ENCODE results near the gene METTL27.

DNA sequence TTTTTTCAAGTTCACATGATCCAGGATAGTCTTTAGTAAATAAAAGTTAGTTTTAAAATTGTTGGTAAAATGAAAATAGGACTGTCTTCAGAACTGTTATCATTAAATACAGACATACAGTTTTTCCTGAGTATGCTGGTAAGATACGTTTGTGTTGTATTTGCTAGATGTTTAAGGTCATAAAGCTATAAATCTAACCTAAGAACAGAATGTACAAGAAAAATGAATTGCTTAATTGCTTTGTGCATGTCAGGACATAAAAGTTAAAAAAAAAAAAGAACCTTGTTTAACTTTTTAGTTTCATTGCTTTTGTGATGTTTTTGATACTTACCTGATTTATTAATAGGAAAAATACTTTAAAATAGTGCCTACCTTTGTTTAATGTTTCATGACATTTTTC is 40.7 kb downstream of the METTL27 start:
- TF ChIP-seq ZNF792 (tag by site-specific recombination; IDR thresholded peaks at IDR 0.05), result no peak
- TF ChIP-seq, protein P1, sequence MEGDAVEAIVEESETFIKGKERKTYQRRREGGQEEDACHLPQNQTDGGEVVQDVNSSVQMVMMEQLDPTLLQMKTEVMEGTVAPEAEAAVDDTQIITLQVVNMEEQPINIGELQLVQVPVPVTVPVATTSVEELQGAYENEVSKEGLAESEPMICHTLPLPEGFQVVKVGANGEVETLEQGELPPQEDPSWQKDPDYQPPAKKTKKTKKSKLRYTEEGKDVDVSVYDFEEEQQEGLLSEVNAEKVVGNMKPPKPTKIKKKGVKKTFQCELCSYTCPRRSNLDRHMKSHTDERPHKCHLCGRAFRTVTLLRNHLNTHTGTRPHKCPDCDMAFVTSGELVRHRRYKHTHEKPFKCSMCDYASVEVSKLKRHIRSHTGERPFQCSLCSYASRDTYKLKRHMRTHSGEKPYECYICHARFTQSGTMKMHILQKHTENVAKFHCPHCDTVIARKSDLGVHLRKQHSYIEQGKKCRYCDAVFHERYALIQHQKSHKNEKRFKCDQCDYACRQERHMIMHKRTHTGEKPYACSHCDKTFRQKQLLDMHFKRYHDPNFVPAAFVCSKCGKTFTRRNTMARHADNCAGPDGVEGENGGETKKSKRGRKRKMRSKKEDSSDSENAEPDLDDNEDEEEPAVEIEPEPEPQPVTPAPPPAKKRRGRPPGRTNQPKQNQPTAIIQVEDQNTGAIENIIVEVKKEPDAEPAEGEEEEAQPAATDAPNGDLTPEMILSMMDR (tag by site-specific recombination; IDR thresholded peaks at IDR 0.05), result no peak
